Measurements from ENCODE around the gene CACNA1D. TPM values are rescaled to one million over a fixed set of nuclear protein-coding genes. Genes with fewer than 3 reads are reported as not detected.

Gene CACNA1D
- total RNA-seq, 1 donor from 2014 or later: 1.9 TPM

- intact Hi-C loops (cut with micrococcal nuclease): no loop called here
- Mint-ChIP-seq H3K9me3 (no peaks in the 10 kb centered on the region), H3K27ac (no peak overlapping the region), H3K4me3 (no peak overlapping the region), H3K36me3 (ENCODE audit: low read depth) (no peaks in the 10 kb centered on the region), H3K27me3 (no peaks in the 10 kb centered on the region), H3K4me1 (peaks cover 15% of the 10 kb centered on the region)
- DNase-seq (no peak), ATAC-seq (ENCODE audit: low read depth) (no peak)
- TF ChIP-seq CTCF (IDR thresholded peaks at IDR 0.05): no peak
- ChIA-PET POLR2A (no interaction called here), CTCF (interaction anchor here (0.9 to 2.7 kb wide), 5 partner anchors 12 to 594 kb away, joined by 3 to 10 read pairs (median 6); no protein-coding TSS in a partner anchor)
Measured at GRCh38 chr3:53709256-53709655, 214.8 kb downstream of the CACNA1D start.

- DNase-seq (peak; percentile 44), ATAC-seq (ENCODE audit: low read depth) (peak; percentile 80)
- TF ChIP-seq CTCF (IDR thresholded peaks at IDR 0.05): peak; percentile 23
- no peak overlapping the region for H3K27ac Mint-ChIP-seq
- H3K4me3 Mint-ChIP-seq: no peak overlapping the region
- ChIA-PET POLR2A (no interaction called here), CTCF (interaction anchor here (0.9 to 2.7 kb wide), 7 partner anchors 11 to 595 kb away, joined by 3 to 10 read pairs (median 5); no protein-coding TSS in a partner anchor)
- H3K9me3 Mint-ChIP-seq: no peaks in the 10 kb centered on the region
- H3K4me1 Mint-ChIP-seq: peaks cover 15% of the 10 kb centered on the region
- no peaks in the 10 kb centered on the region for H3K27me3 Mint-ChIP-seq
- intact Hi-C loops (cut with micrococcal nuclease): loop anchor here (1.0 to 2.0 kb wide), 5 partner anchors 41 to 596 kb away; no protein-coding TSS in a partner anchor
- no peaks in the 10 kb centered on the region for H3K36me3 Mint-ChIP-seq (ENCODE audit: low read depth)
Measured at GRCh38 chr3:53709860-53710674, 215.7 kb downstream of the CACNA1D start.

GRCh38 chr3:53711387-53711786, 217.0 kb downstream of the CACNA1D start:
- CTCF ChIA-PET: interaction anchor here (0.7 to 2.1 kb wide), 2 partner anchors 336 to 376 kb away, joined by 3 to 7 read pairs; no protein-coding TSS in a partner anchor
- intact Hi-C loops (cut with micrococcal nuclease): loop anchor here (2.0 kb wide), 2 partner anchors 43 to 181 kb away; no protein-coding TSS in a partner anchor
- ATAC-seq (ENCODE audit: low read depth): no peak
- Mint-ChIP-seq H3K27me3 (no peaks in the 10 kb centered on the region), H3K9me3 (no peaks in the 10 kb centered on the region), H3K4me1 (peaks cover 15% of the 10 kb centered on the region), H3K4me3 (no peak overlapping the region), H3K27ac (no peak overlapping the region), H3K36me3 (ENCODE audit: low read depth) (no peaks in the 10 kb centered on the region)
- POLR2A ChIA-PET: no interaction called here
- no peak for DNase-seq
- TF ChIP-seq CTCF (IDR thresholded peaks at IDR 0.05): no peak

GRCh38 chr3:53712817-53713388, 218.5 kb downstream of the CACNA1D start:
- no peaks in the 10 kb centered on the region for H3K27me3 Mint-ChIP-seq
- no peak overlapping the region for H3K4me3 Mint-ChIP-seq
- H3K9me3 Mint-ChIP-seq: no peaks in the 10 kb centered on the region
- H3K27ac Mint-ChIP-seq: no peak overlapping the region
- CTCF ChIA-PET: interaction anchor here (0.8 to 1.5 kb wide), 2 partner anchors 14 to 31 kb away, joined by 3 read pairs; no protein-coding TSS in a partner anchor
- ATAC-seq (ENCODE audit: low read depth): peak; percentile 73
- TF ChIP-seq CTCF (IDR thresholded peaks at IDR 0.05): no peak
- no peak for DNase-seq
- no peaks in the 10 kb centered on the region for H3K36me3 Mint-ChIP-seq (ENCODE audit: low read depth)
- POLR2A ChIA-PET: no interaction called here
- intact Hi-C loops (cut with micrococcal nuclease): loop anchor here (2.0 kb wide), 1 partner anchor 36 kb away; no protein-coding TSS in a partner anchor
- H3K4me1 Mint-ChIP-seq: peaks cover 19% of the 10 kb centered on the region

- CTCF ChIA-PET: interaction anchor here (1.5 kb wide), 1 partner anchor 30 kb away, joined by 3 read pairs; no protein-coding TSS in a partner anchor
Measured at GRCh38 chr3:53713626-53714025, 219.2 kb downstream of the CACNA1D start.

More at GRCh38 chr3:53713626-53714025, 219.2 kb downstream of the CACNA1D start:
- Mint-ChIP-seq H3K27me3 (no peaks in the 10 kb centered on the region), H3K27ac (no peak overlapping the region), H3K9me3 (no peaks in the 10 kb centered on the region), H3K36me3 (ENCODE audit: low read depth) (no peaks in the 10 kb centered on the region), H3K4me3 (no peak overlapping the region), H3K4me1 (peaks cover 19% of the 10 kb centered on the region)
- intact Hi-C loops (cut with micrococcal nuclease): loop anchor here (2.0 kb wide), 1 partner anchor 35 kb away; no protein-coding TSS in a partner anchor
- no peak for DNase-seq
- POLR2A ChIA-PET: no interaction called here
- no peak for ATAC-seq (ENCODE audit: low read depth)
- no peak for TF ChIP-seq CTCF (IDR thresholded peaks at IDR 0.05)

All from activated B cell treated with CpG ODN at 0.5 μM for 24 hours (primary cell).